NCI-H82 treated with DMSO at 0.1 percent for 48 hours (cell line): ENCODE data around the gene UBE3A.

ENCODE experiments used
- DNase-seq: peaks from one replicate; lab custom pipeline; 2025; ENCODE audit not compliant: unreplicated experiment; lab: John Stamatoyannopoulos, UW

The UBE3A gene

DNA sequence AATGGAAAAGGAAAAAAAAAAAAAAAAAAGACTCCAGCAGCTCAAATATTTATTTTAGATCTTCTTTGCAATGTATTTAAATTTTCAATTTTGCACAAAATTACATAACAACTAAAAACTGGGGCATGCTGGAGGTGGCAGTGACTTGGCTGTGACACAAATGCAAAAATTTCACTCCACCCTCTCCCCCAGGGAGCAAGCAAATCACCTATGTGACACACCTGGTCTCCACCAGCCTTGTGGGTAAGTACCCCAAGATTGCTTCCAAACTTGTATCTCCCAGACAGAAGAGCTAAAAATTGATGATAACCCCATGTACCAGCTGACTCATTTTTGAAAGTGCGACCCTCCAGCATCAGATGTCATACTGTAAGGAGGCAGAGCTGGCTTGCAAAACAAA, 32.0 kb downstream of the UBE3A start:
- DNase-seq = no peak

GRCh38 chr15:25406261-25406660, 32.6 kb downstream of the UBE3A start:
- no peak for DNase-seq

- no peak for DNase-seq
Measured at GRCh38 chr15:25403771-25404170, 35.1 kb downstream of the UBE3A start.

DNA sequence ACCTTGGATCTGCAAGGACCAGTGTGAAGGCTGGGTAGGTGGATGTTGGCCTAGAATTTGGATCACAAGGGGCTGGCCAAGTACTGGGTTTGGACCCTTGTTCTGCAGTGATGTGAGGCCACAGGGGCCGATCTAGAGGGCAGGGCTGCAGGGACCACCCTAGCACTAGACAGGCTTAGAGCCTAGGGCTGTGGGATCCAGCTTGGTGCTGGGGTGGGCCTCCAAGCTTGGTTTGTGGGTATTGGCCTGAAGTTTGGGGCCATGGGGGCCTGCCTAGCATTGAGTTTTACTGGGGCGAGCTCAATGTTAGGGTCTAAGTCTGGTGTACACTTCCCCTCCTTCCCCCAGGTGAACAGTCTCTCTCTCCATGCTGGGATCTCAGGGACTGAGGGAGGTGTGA, 36.5 kb downstream of the UBE3A start:
- DNase-seq = no peak

- no peak for DNase-seq
Measured at GRCh38 chr15:25401501-25401900, 37.3 kb downstream of the UBE3A start.

- DNase-seq = no peak
Measured at GRCh38 chr15:25397100-25397499, 41.7 kb downstream of the UBE3A start.

GRCh38 chr15:25394898-25395297, 43.9 kb downstream of the UBE3A start:
- no peak for DNase-seq

DNA sequence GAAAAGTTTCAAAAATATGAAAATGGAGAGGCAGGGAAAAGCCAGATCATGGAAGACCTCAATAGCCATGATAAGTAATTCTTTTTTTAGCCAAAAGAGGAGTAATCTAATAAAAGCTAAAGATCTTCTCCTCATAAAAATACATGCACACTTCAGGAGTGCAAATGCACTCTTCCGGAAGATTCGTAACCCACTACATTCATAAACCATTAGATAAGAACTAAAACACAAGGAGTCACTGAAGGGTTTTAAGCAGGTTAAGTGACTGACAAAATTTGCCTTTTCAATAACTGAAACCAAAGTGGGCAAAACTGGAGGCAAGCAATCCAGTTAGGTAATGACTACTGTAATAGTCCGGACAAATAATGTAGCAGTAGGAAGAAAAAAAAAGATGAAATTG, 46.0 kb downstream of the UBE3A start:
- no peak for DNase-seq

GRCh38 chr15:25391971-25392721, 46.7 kb downstream of the UBE3A start:
- no peak for DNase-seq

DNA sequence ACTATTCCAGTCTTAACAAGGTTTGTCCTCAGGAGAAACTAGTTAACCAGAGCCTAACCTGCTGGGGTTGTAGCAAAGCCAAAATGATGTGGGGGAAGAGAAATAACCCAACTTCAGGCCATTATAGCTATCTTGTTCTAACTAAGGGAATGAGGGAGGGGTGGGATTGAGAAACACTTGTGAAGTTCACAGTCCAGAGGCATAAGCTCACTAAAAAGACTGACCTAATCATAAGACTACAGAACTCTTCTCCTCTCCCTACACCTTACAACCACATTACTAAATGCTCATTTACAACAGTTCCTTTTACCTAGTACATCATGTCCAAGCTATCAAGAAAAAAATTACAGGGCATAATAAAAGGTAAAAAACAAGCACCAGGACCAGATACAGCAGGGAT, 52.8 kb downstream of the UBE3A start:
- DNase-seq = no peak

GRCh38 chr15:25381579-25381978, 57.2 kb downstream of the UBE3A start:
- DNase-seq = no peak

DNA sequence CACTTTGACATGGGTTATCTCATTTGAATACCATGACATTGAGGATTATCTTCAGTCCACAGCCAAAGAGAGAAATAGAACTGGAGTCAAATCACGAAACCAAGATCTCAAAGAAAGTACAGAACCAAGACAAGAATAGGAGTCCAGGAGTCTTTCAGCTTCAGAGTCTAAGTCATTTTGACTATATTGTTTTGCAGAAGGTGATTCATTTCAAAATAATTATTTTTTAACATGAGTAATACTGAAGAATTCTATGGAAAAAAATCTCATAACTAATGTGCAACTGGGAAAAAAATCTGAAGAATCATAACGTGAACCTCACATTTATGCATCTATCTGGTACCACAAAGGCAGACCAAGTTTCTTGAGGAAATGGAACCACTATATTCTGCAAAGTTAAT, 60.3 kb downstream of the UBE3A start:
- DNase-seq = no peak

DNA sequence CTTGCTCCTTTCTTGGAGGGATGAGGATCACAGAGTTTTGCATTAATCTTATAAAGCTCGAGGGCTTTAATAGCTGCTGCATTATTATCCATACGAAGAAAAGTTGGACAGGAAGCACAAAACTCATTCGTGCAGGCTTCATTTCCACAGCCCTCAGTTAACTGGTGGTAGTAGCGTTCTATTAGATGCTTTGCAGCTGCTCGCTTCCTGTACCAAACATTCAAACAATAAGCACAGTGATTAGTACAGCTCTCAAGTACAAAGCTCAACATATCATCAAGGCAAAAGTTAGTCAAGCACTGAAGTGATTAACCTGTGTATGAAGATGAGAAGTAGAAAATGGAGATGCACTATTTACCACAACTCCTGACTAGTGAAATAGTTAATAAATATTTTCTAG, 63.3 kb downstream of the UBE3A start:
- DNase-seq = no peak

DNA sequence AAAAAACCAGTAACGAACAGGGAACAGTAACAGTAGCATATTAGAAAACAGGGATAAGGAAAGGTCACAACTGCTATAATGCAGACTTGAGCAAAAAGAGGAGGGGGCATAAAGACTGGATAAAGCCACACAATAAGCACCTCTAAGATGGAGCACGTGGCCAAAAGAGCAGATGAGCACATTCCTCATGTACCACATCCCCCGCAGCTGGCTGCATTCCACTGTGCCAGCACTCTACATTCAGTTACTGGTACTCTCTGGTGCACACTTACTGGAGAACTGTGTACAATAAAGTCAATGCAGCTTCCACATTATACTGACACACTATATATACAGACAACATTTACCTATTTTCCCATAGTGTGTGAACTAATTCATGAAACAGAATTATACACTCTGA, 64.7 kb downstream of the UBE3A start:
- no peak for DNase-seq

- no peak for DNase-seq
Measured at GRCh38 chr15:25372298-25372697, 66.5 kb downstream of the UBE3A start.

GRCh38 chr15:25368850-25369249, 70.0 kb downstream of the UBE3A start:
- DNase-seq = no peak

- DNase-seq = no peak
Measured at GRCh38 chr15:25366058-25366457, 72.8 kb downstream of the UBE3A start.

GRCh38 chr15:25362545-25362944, 76.3 kb downstream of the UBE3A start:
- no peak for DNase-seq

DNA sequence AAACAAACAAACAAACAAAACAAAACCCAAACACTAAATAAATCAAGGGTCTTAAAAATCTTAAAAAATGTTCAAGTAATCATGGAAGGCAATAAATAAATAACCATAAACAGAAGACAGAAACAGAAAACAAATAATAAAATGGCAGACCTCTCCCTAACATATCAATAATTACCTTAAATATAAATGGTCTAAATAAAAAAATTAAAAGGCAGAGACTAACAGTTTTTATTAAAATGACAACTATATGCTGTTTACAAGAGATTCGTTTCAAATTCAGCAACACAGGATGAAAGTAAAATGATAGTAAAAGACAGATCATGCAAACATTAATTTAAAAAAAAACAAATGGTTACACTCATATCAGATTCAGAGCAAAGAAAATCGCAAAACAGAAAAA, 91.1 kb downstream of the UBE3A start:
- no peak for DNase-seq

DNA sequence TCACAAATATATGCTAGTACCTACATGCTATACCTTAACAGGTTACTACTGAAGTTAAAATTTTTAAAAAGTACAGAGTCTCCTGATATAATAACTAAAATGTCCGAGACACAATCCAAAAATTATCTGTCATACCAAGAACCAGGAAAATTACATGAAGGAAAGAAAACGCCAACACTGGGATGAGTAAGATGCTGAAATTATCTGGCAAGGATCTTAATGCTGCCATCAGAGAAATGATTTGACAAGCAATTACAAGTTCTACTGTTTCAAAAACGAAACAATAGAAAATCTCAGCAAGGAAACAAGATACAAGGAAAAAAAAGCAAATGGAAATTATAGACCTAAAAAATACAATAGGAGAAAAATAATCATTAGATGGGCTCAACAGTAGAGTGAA, 92.5 kb downstream of the UBE3A start:
- no peak for DNase-seq

DNA sequence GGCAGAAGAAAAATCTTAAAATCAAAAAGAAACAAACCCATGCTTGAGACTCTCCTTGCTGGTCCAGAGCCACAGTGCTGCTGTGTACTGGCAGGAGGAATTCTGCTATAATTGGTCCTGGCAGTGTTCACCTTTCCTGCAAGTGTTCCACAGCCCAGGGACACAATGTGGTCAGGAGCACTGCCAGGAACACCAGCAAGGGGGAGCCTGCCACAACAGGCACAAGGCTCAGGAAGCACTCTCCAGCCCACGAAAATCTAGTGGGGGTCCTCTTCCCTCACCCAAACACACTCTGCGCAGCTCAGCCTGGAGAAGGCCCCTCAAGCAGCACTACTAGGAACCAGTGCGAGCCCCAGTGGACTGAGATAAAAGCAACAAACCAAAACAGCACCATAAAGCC, 92.9 kb downstream of the UBE3A start:
- DNase-seq = no peak

GRCh38 chr15:25342629-25343028, 96.2 kb downstream of the UBE3A start:
- no peak for DNase-seq

GRCh38 chr15:25339431-25339830, 99.4 kb downstream of the UBE3A start:
- DNase-seq = no peak
